NCI-H2227 (cell line): ENCODE results near the gene CDK12.

Source experiments
- DNase-seq: peaks from one replicate; lab custom pipeline; 2025; ENCODE audit not compliant: unreplicated experiment; lab: John Stamatoyannopoulos, UW

The CDK12 gene

GRCh38 chr17:39581071-39581758, 119.9 kb downstream of the CDK12 start:
- DNase-seq: no peak

GRCh38 chr17:39581759-39582085, 120.4 kb downstream of the CDK12 start:
- no peak for DNase-seq

GRCh38 chr17:39582658-39583057, 121.4 kb downstream of the CDK12 start:
- DNase-seq: no peak
